Endodermal cell (in vitro differentiated cells): Measurements from ENCODE around the gene MSTO1. TPM values are rescaled to one million over a fixed set of nuclear protein-coding genes. Genes with fewer than 3 reads are reported as not detected.
"Not testable (repeated sequence)": the region's sequence is repeated elsewhere in the genome, so short reads cannot be mapped to it uniquely, and the experiment has no call there.

ENCODE experiments used
- DNase-seq: peaks from one replicate; pipeline ENCODE4 v3.0.0-alpha.2; 2017
- H3K27ac ChIP-seq: 2 replicates; pipeline ENCODE4 v1.5.1; 2013; ENCODE audit warnings: mild to moderate bottlenecking, low read depth, low read length, moderate library complexity
- H3K27me3 ChIP-seq: 2 replicates; pipeline ENCODE4 v1.6.1; 2013; ENCODE audit warnings: mild to moderate bottlenecking, low read length, moderate library complexity; ENCODE audit not compliant: insufficient read depth, control insufficient read depth, poor library complexity, severe bottlenecking
- H3K36me3 ChIP-seq: 2 replicates; pipeline ENCODE4 v1.7.0; 2013; ENCODE audit warnings: mild to moderate bottlenecking, low read length, moderate library complexity; ENCODE audit not compliant: control insufficient read depth, insufficient read depth
- H3K4me1 ChIP-seq: one replicate; pipeline ENCODE4 v1.7.0; 2013; ENCODE audit warnings: low read length; ENCODE audit not compliant: control insufficient read depth, insufficient read depth
- H3K4me3 ChIP-seq: 2 replicates; pipeline ENCODE4 v1.5.1; 2013; ENCODE audit warnings: mild to moderate bottlenecking, low read length, moderate library complexity
- H3K9ac ChIP-seq: 2 replicates; pipeline ENCODE4 v1.6.1; 2013; ENCODE audit warnings: mild to moderate bottlenecking, low read length, moderate library complexity; ENCODE audit not compliant: poor library complexity, severe bottlenecking; ENCODE audit errors: extremely low read depth
- H3K9me3 ChIP-seq: 2 replicates; pipeline ENCODE4 v1.6.1; 2013; ENCODE audit warnings: mild to moderate bottlenecking, low read length, moderate library complexity; ENCODE audit not compliant: control insufficient read depth
- H3K27ac Mint-ChIP-seq: 2 replicates; pipeline ENCODE4 v1.8.0; 2020; ENCODE audit warnings: mixed read lengths
- H3K27me3 Mint-ChIP-seq: 2 replicates; pipeline ENCODE4 v1.8.0; 2021; ENCODE audit warnings: mild to moderate bottlenecking, mixed read lengths; ENCODE audit not compliant: insufficient read depth
- H3K36me3 Mint-ChIP-seq: 2 replicates; pipeline ENCODE4 v1.8.0; 2020; ENCODE audit warnings: low read depth, mixed read lengths
- H3K4me1 Mint-ChIP-seq: 2 replicates; pipeline ENCODE4 v1.8.0; 2020; ENCODE audit warnings: mixed read lengths
- H3K4me3 Mint-ChIP-seq: 2 replicates; pipeline ENCODE4 v1.8.0; 2020; ENCODE audit warnings: mild to moderate bottlenecking, moderate library complexity, mixed read lengths
- H3K9me3 Mint-ChIP-seq: 2 replicates; pipeline ENCODE4 v1.8.0; 2020; ENCODE audit warnings: mild to moderate bottlenecking, mixed read lengths
- CTCF ChIP-seq: fragments of 200-600 bp; sonication (generic); conservative IDR thresholded peaks from 2 replicates; pipeline ENCODE4 v1.5.0; 2021; ENCODE audit warnings: antibody characterized with exemption, mild to moderate bottlenecking
- WGBS, 2 experiments: methylation state at CpG; one replicate each; pipeline versions ENCODE4 v1.1.5 to v1.1.7; 2013; ENCODE audit warnings: missing lambda C conversion rate in 2 of 2, mixed read lengths in 1 of 2; ENCODE audit not compliant: insufficient coverage in 1 of 2, insufficient read length in 1 of 2; 5-methylcytosine and 5-hydroxymethylcytosine counted together
- long read RNA-seq, 4 experiments: library from polyadenylated mRNA in 2 of 4; library from RNA in 1 of 4; library from capped mRNA in 1 of 4; stranded (forward) in 3 of 4; unstranded in 1 of 4; transcript quantifications; one replicate each; pipeline ENCODE4 v2.0.0, GENCODE V29; 2020 to 2021; ENCODE audit warnings: inconsistent platforms in 1 of 4
- polyA plus RNA-seq, 2 experiments: library from polyadenylated mRNA; stranded (reverse); fragments of 50-300 nt; gene quantifications; one replicate each; pipeline ENCODE4 v1.2.3, GENCODE V29; 2013
- total RNA-seq, 2 donors: library from RNA; stranded (reverse); fragmentation: NEBNext Ultra II Directional in 1 of 2; extraction: Animal tissue kit (Norgen Biotek cat#: 25700) in 1 of 2; gene quantifications; 2 replicates in 1 of 2; 3 replicates in 1 of 2; pipeline ENCODE4 v1.2.1, GENCODE V29; 2021

MSTO1 gene
- total RNA-seq = 10 to 100 TPM; 57.0 to 74.7 TPM
- polyA plus RNA-seq (2013, experiment 1 of 2) = 56.1 TPM
- polyA plus RNA-seq (2013, experiment 2 of 2) = 45.9 TPM
- long read RNA-seq, experiment 1, partial matches to known transcripts = 4 of 14 reads
- long read RNA-seq, experiment 1, other reads (novel, unspliced or antisense) = 9 of 14 reads
- long read RNA-seq, experiment 2, transcript MSTO1-201 (14 exons, 2,431 nt) = major isoform, 17 of 51 reads
- long read RNA-seq, experiment 2, partial matches to known transcripts = 4 of 51 reads
- long read RNA-seq, experiment 2, other reads (novel, unspliced or antisense) = 30 of 51 reads
- long read RNA-seq, experiment 3, transcript MSTO1-201 (14 exons, 2,431 nt) = major isoform, 69 of 181 reads
- long read RNA-seq, experiment 3, partial matches to known transcripts = 15 of 181 reads
- long read RNA-seq, experiment 3, other reads (novel, unspliced or antisense) = 97 of 181 reads
- long read RNA-seq, experiment 4, transcript MSTO1-201 (14 exons, 2,431 nt) = major isoform, 11 of 33 reads
- long read RNA-seq, experiment 4, partial matches to known transcripts = 4 of 33 reads
- long read RNA-seq, experiment 4, other reads (novel, unspliced or antisense) = 18 of 33 reads

- Mint-ChIP-seq H3K36me3 (peaks cover 16% of the 10 kb centered on the region), H3K27me3 (no peaks in the 10 kb centered on the region), H3K27ac (peak within 1 kb of the TSS; percentile 88), H3K4me3 (peak within 1 kb of the TSS; percentile 68), H3K4me1 (no peaks in the 10 kb centered on the region), H3K9me3 (no peaks in the 10 kb centered on the region)
- Histone ChIP-seq H3K27me3 (no peaks in the 10 kb centered on the region), H3K4me3 (peak within 1 kb of the TSS; percentile 87), H3K27ac (no peak within 1 kb of the TSS), H3K9ac (peak within 1 kb of the TSS; percentile 42), H3K4me1 (no peaks in the 10 kb centered on the region), H3K36me3 (peaks cover 12% of the 10 kb centered on the region), H3K9me3 (no peaks in the 10 kb centered on the region)
- DNase-seq = peak; percentile 98
- 1 to 10% methylated on average over 11 to 37 of the region's 47 CpGs for WGBS, 2 experiments
- TF ChIP-seq CTCF = no peak
Measured at GRCh38 chr1:155609515-155610256, at the start of gene MSTO1. Gene MSTO1 (plus strand): TSS chr1:155610218. CDS start chr1:155610249, 31 bp downstream.

- DNase-seq = peak; percentile 88
- not testable (repeated sequence) for H3K27me3 Mint-ChIP-seq, H3K27me3 ChIP-seq, H3K4me1 ChIP-seq, H3K9me3 Mint-ChIP-seq, H3K9me3 ChIP-seq
- peaks cover 13% of the 10 kb centered on the region for H3K36me3 Mint-ChIP-seq
- 0% methylated on average over 12 to 47 of the region's 56 CpGs for WGBS, 2 experiments
- H3K4me3 Mint-ChIP-seq = peak overlapping the region; percentile 94
- peaks cover 14% of the 10 kb centered on the region for H3K36me3 ChIP-seq
- peak overlapping the region; percentile 96 for H3K9ac ChIP-seq
- H3K4me1 Mint-ChIP-seq = peaks cover 13% of the 10 kb centered on the region
- H3K27ac Mint-ChIP-seq = peak overlapping the region; percentile 97
- H3K27ac ChIP-seq = peak overlapping the region; percentile 99
- peak overlapping the region; percentile 89 for H3K4me3 ChIP-seq
Measured at GRCh38 chr1:155561779-155562580, 48.0 kb upstream of the MSTO1 start.

GRCh38 chr1:155562581-155563376, 47.2 kb upstream of the MSTO1 start, which contains the start of gene ASH1L:
Gene ASH1L (minus strand): TSS chr1:155562803. CDS start chr1:155521519, 41,284 bp downstream.
- Histone ChIP-seq H3K4me1 (peaks cover 3% of the 10 kb centered on the region), H3K36me3 (peaks cover 13% of the 10 kb centered on the region), H3K27ac (peak within 1 kb of the TSS; percentile 99), H3K27me3 (no peaks in the 10 kb centered on the region), H3K9me3 (no peaks in the 10 kb centered on the region), H3K9ac (peak within 1 kb of the TSS; percentile 96), H3K4me3 (peak within 1 kb of the TSS; percentile 94)
- Mint-ChIP-seq H3K27me3 (no peaks in the 10 kb centered on the region), H3K36me3 (peaks cover 13% of the 10 kb centered on the region), H3K4me1 (peaks cover 13% of the 10 kb centered on the region), H3K4me3 (peak within 1 kb of the TSS; percentile 94), H3K27ac (peak within 1 kb of the TSS; percentile 97), H3K9me3 (no peaks in the 10 kb centered on the region)
- no peak for TF ChIP-seq CTCF
- WGBS, 2 experiments = 0% methylated on average over 23 to 73 of the region's 87 CpGs
- peak; percentile 96 for DNase-seq

GRCh38 chr1:155563377-155564022, 46.5 kb upstream of the MSTO1 start:
- peak overlapping the region; percentile 94 for H3K4me3 Mint-ChIP-seq

More at GRCh38 chr1:155563377-155564022, 46.5 kb upstream of the MSTO1 start:
- not testable (repeated sequence) for H3K9me3 Mint-ChIP-seq, H3K9me3 ChIP-seq, H3K4me1 ChIP-seq, H3K27me3 Mint-ChIP-seq, H3K27me3 ChIP-seq, DNase-seq
- peak overlapping the region; percentile 94 for H3K4me3 ChIP-seq
- peak overlapping the region; percentile 99 for H3K27ac ChIP-seq
- peaks cover 11% of the 10 kb centered on the region for H3K36me3 ChIP-seq
- WGBS, 2 experiments = 0 to 4% methylated on average over 9 to 18 of the region's 19 CpGs
- peak overlapping the region; percentile 96 for H3K9ac ChIP-seq
- peak overlapping the region; percentile 97 for H3K27ac Mint-ChIP-seq
- H3K36me3 Mint-ChIP-seq = peaks cover 16% of the 10 kb centered on the region
- peaks cover 13% of the 10 kb centered on the region for H3K4me1 Mint-ChIP-seq
